Lower leg skin (tissue), 3 donors: ENCODE measurements around the gene DNASE1.

ENCODE experiments used
- CTCF ChIP-seq, 3 donors: fragments of 450-650 bp; IDR thresholded peaks; one replicate each; pipeline ENCODE4 v1.5.1; 2016; ENCODE audit warnings: antibody characterized with exemption in 3 of 3, mild to moderate bottlenecking in 3 of 3, moderate library complexity in 2 of 3
- POLR2A ChIP-seq, 2 donors: fragments of 450-650 bp; IDR thresholded peaks; one replicate each; pipeline ENCODE4 v1.6.1; 2016 to 2017; ENCODE audit warnings: antibody characterized with exemption in 2 of 2, mild to moderate bottlenecking in 1 of 2, moderate library complexity in 1 of 2

DNA sequence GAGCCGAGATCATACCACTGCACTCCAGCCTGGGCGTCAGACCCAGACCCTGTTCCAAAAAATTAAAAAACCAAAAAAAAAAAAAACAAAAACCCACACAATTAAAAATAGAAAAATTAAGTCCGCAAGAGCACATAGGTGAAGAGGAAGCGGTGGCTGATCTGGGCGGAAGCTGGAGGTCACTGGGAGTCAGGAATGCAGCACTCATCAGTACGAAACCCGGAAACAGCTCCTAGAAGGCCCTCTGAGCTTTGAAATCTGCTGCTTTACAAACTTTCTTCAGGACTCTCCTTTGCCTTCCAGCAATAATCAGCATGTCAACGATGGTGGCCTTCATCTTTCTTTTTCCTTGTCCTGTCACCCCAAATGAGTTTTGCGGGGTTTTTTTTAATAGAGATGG lies 33.3 kb downstream of the DNASE1 start:
- no peak for TF ChIP-seq CTCF (IDR thresholded peaks at IDR 0.05)
- no peak for TF ChIP-seq POLR2A (IDR thresholded peaks at IDR 0.05)
